WTC11 (cell line): Measurements from ENCODE around the gene LENG1. TPM values are rescaled to one million over a fixed set of nuclear protein-coding genes. Genes with fewer than 3 reads are reported as not detected.

Experiments used
- ATAC-seq: fragments of 200-7000 bp; cut with Tn5 transposase; 2 replicates; pipeline ENCODE4 v1.10.0; 2021; ENCODE audit warnings: mild to moderate bottlenecking, moderate library complexity
- CTCF ChIA-PET: fragments of 300-600 bp; sonication (Branson Sonifier 250); formaldehyde crosslinking; loops from one replicate; lab custom pipeline; 2021; ENCODE audit warnings: antibody characterized with exemption; lab: Charles Lee
- POLR2A ChIA-PET: fragments of 350-600 bp; sonication (Branson Sonifier 250); formaldehyde crosslinking; loops from one replicate; lab custom pipeline; 2021; ENCODE audit warnings: antibody characterized with exemption; lab: Charles Lee
- DNase-seq: peaks from one replicate; pipeline ENCODE4 v3.0.0; 2021; ENCODE audit warnings: low spot score
- H3K27ac Mint-ChIP-seq: 2 replicates; pipeline ENCODE4 v1.8.0; 2021; ENCODE audit warnings: mixed read lengths
- H3K27me3 Mint-ChIP-seq: 2 replicates; pipeline ENCODE4 v1.8.0; 2021; ENCODE audit warnings: low read depth, mild to moderate bottlenecking, moderate library complexity, mixed read lengths
- H3K36me3 Mint-ChIP-seq: 2 replicates; pipeline ENCODE4 v1.8.0; 2021; ENCODE audit warnings: mixed read lengths
- H3K4me1 Mint-ChIP-seq: 2 replicates; pipeline ENCODE4 v1.8.0; 2022; ENCODE audit warnings: mixed read lengths
- H3K4me3 Mint-ChIP-seq: 2 replicates; pipeline ENCODE4 v1.8.0; 2021; ENCODE audit warnings: mild to moderate bottlenecking, moderate library complexity, mixed read lengths
- H3K9me3 Mint-ChIP-seq: 2 replicates; pipeline ENCODE4 v1.8.0; 2021; ENCODE audit warnings: mixed read lengths
- EMX1 ChIP-seq: fragments of 250-450 bp; sonication (Bioruptor Pico); IDR thresholded peaks from 2 replicates; pipeline ENCODE4 v1.8.0; 2021; ENCODE audit warnings: mild to moderate bottlenecking
- ESRRA ChIP-seq: sonication (generic); formaldehyde crosslinking; IDR thresholded peaks from 2 replicates; pipeline ENCODE4 v1.8.1; 2022; ENCODE audit warnings: mild to moderate bottlenecking, missing genetic modification reagents, borderline replicate concordance
- JUN ChIP-seq: sonication (generic); formaldehyde crosslinking; IDR thresholded peaks from 2 replicates; pipeline ENCODE4 v1.8.0; 2023; ENCODE audit warnings: mild to moderate bottlenecking, missing genetic modification reagents
- MYBL2 ChIP-seq: sonication (generic); formaldehyde crosslinking; IDR thresholded peaks from 2 replicates; pipeline ENCODE4 v1.8.1; 2023; ENCODE audit warnings: mild to moderate bottlenecking, moderate library complexity, missing genetic modification reagents
- NFATC4 ChIP-seq: fragments of 250-450 bp; sonication (Bioruptor Pico); IDR thresholded peaks from 2 replicates; pipeline ENCODE4 v1.9.0; 2021; ENCODE audit warnings: mild to moderate bottlenecking
- NR1H2 ChIP-seq: sonication (generic); formaldehyde crosslinking; IDR thresholded peaks from 2 replicates; pipeline ENCODE4 v1.9.0; 2021; ENCODE audit warnings: mild to moderate bottlenecking, moderate library complexity, missing genetic modification reagents
- PRRX2 ChIP-seq: fragments of 250-450 bp; sonication (Bioruptor Pico); IDR thresholded peaks from 2 replicates; pipeline ENCODE4 v1.8.0; 2021; ENCODE audit warnings: mild to moderate bottlenecking
- SMAD3 ChIP-seq: sonication (generic); formaldehyde crosslinking; IDR thresholded peaks from 2 replicates; pipeline ENCODE4 v1.8.0; 2022; ENCODE audit warnings: missing genetic modification reagents, mild to moderate bottlenecking, borderline replicate concordance
- TEAD1 ChIP-seq: sonication (generic); formaldehyde crosslinking; IDR thresholded peaks from 2 replicates; pipeline ENCODE4 v1.8.0; 2022; ENCODE audit warnings: mild to moderate bottlenecking, missing genetic modification reagents
- TEAD4 ChIP-seq: sonication (generic); formaldehyde crosslinking; IDR thresholded peaks from 2 replicates; pipeline ENCODE4 v1.8.0; 2022; ENCODE audit warnings: mild to moderate bottlenecking, missing genetic modification reagents
- ZNF416 ChIP-seq: fragments of 250-450 bp; sonication (Bioruptor Pico); IDR thresholded peaks from 2 replicates; pipeline ENCODE4 v1.9.0; 2021; ENCODE audit warnings: mild to moderate bottlenecking, inconsistent platforms
- ZNF671 ChIP-seq: fragments of 250-450 bp; sonication (Bioruptor Pico); IDR thresholded peaks from 2 replicates; pipeline ENCODE4 v1.8.0; 2021; ENCODE audit warnings: mild to moderate bottlenecking
- total RNA-seq: library from RNA; stranded (reverse); gene quantifications from 3 replicates; pipeline ENCODE4 v1.2.3, GENCODE V29; 2021
- TF ChIP-seq, protein P1 (sequence below): sonication (generic); formaldehyde crosslinking; IDR thresholded peaks from 2 replicates; pipeline ENCODE4 v1.8.0; 2023; ENCODE audit warnings: missing genetic modification reagents, mild to moderate bottlenecking, borderline replicate concordance
- TF ChIP-seq, protein P2 (sequence below): fragments of 250-450 bp; sonication (Bioruptor Pico); IDR thresholded peaks from 2 replicates; pipeline ENCODE4 v1.9.0; 2021; ENCODE audit warnings: mild to moderate bottlenecking
- TF ChIP-seq, protein P3 (sequence below): fragments of 250-450 bp; sonication (Bioruptor Pico); conservative IDR thresholded peaks from 2 replicates; pipeline ENCODE4 v1.9.0; 2021; ENCODE audit warnings: mild to moderate bottlenecking
- TF ChIP-seq, protein P4 (sequence below): fragments of 250-450 bp; sonication (Bioruptor Pico); IDR thresholded peaks from 2 replicates; pipeline ENCODE4 v1.8.0; 2021; ENCODE audit warnings: mild to moderate bottlenecking
- TF ChIP-seq, protein P5 (sequence below): fragments of 250-450 bp; sonication (Bioruptor Pico); IDR thresholded peaks from 2 replicates; pipeline ENCODE4 v1.9.0; 2021; ENCODE audit warnings: mild to moderate bottlenecking, borderline replicate concordance

The LENG1 gene
- total RNA-seq, 1 experiment from 2014 or later: 4.9 TPM

DNA sequence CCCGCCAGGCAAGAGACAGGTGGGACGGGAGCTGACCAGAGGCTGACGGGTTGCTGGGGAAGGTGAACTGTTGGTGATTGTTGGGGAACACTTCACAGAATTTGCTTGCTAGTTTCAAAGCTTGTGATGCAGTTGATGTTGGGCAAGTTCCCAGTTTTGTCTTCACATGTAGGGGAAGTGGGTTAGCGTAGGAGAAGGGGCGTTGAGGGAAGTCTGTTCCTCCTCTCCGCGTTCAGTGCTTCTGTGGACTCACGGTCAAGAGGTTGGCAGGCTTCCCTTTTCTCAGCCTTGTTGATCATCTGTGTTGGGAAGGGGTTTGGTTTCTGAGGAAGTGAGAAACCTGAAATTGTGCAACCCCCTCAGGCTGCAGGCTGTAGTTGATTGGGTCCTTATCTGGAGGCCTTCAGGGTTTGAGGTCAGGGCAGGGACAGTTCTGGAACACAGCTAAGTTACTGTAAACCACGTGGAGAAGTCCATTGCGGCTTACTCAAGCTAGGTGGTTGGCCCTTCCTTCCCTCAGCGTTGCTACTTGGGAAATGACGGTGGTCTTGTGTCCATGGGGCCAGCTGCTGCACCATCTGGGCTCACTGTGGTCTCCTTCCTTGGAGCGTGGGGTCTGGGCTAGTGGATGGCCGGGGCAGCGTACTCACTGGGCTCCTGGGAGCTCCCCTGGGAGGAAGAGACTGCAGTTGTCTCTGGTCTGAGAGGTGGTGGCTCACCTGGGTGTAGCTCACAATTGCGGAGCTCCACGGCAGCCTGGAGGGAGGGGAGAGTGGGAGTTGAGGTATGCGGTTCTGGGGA lies 48.7 kb upstream of the LENG1 start:
- CTCF ChIA-PET: interaction anchor here (0.8 to 2.6 kb wide), 4 partner anchors 19 to 58 kb away, joined by 4 to 14 read pairs (median 4); partner anchors contain the start of gene MBOAT7
- no peaks in the 10 kb centered on the region for H3K9me3 Mint-ChIP-seq
- POLR2A ChIA-PET: interaction anchor here (1.5 to 3.9 kb wide), 4 partner anchors 8 to 58 kb away, joined by 4 to 21 read pairs (median 7); partner anchors contain the start of genes MBOAT7, RPS9 and TSEN34
- DNase-seq (no peak), ATAC-seq (peak; percentile 2)
- no peaks in the 10 kb centered on the region; the same call in 1 of the 2 replicates for H3K27me3 Mint-ChIP-seq
- peak overlapping the region; percentile 97 for H3K27ac Mint-ChIP-seq
- TF ChIP-seq, protein P1, sequence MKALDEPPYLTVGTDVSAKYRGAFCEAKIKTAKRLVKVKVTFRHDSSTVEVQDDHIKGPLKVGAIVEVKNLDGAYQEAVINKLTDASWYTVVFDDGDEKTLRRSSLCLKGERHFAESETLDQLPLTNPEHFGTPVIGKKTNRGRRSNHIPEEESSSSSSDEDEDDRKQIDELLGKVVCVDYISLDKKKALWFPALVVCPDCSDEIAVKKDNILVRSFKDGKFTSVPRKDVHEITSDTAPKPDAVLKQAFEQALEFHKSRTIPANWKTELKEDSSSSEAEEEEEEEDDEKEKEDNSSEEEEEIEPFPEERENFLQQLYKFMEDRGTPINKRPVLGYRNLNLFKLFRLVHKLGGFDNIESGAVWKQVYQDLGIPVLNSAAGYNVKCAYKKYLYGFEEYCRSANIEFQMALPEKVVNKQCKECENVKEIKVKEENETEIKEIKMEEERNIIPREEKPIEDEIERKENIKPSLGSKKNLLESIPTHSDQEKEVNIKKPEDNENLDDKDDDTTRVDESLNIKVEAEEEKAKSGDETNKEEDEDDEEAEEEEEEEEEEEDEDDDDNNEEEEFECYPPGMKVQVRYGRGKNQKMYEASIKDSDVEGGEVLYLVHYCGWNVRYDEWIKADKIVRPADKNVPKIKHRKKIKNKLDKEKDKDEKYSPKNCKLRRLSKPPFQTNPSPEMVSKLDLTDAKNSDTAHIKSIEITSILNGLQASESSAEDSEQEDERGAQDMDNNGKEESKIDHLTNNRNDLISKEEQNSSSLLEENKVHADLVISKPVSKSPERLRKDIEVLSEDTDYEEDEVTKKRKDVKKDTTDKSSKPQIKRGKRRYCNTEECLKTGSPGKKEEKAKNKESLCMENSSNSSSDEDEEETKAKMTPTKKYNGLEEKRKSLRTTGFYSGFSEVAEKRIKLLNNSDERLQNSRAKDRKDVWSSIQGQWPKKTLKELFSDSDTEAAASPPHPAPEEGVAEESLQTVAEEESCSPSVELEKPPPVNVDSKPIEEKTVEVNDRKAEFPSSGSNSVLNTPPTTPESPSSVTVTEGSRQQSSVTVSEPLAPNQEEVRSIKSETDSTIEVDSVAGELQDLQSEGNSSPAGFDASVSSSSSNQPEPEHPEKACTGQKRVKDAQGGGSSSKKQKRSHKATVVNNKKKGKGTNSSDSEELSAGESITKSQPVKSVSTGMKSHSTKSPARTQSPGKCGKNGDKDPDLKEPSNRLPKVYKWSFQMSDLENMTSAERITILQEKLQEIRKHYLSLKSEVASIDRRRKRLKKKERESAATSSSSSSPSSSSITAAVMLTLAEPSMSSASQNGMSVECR (CRISPR knock-in tag): no peak
- TF ChIP-seq, protein P2, sequence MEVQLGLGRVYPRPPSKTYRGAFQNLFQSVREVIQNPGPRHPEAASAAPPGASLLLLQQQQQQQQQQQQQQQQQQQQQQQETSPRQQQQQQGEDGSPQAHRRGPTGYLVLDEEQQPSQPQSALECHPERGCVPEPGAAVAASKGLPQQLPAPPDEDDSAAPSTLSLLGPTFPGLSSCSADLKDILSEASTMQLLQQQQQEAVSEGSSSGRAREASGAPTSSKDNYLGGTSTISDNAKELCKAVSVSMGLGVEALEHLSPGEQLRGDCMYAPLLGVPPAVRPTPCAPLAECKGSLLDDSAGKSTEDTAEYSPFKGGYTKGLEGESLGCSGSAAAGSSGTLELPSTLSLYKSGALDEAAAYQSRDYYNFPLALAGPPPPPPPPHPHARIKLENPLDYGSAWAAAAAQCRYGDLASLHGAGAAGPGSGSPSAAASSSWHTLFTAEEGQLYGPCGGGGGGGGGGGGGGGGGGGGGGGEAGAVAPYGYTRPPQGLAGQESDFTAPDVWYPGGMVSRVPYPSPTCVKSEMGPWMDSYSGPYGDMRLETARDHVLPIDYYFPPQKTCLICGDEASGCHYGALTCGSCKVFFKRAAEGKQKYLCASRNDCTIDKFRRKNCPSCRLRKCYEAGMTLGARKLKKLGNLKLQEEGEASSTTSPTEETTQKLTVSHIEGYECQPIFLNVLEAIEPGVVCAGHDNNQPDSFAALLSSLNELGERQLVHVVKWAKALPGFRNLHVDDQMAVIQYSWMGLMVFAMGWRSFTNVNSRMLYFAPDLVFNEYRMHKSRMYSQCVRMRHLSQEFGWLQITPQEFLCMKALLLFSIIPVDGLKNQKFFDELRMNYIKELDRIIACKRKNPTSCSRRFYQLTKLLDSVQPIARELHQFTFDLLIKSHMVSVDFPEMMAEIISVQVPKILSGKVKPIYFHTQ (CRISPR knock-in tag): peak; percentile 90
- TF ChIP-seq SMAD3 (CRISPR knock-in tag) (0 out of 2 replicates have a peak, but pooled peaks have one; percentile 71), ESRRA (CRISPR knock-in tag) (0 out of 2 replicates have a peak, but pooled peaks have one; percentile 26), ZNF416 (CRISPR knock-in tag) (peak; percentile 95), NR1H2 (no peak), MYBL2 (CRISPR knock-in tag) (no peak), PRRX2 (peak; percentile 96), NFATC4 (peak; percentile 95), EMX1 (CRISPR knock-in tag) (peak; percentile 94), ZNF671 (CRISPR knock-in tag) (peak; percentile 93), JUN (CRISPR knock-in tag) (peak; percentile 48; the same call in 1 of the 2 replicates), TEAD1 (peak; percentile 18; the same call in 1 of the 2 replicates), TEAD4 (CRISPR knock-in tag) (no peak)
- TF ChIP-seq, protein P3, sequence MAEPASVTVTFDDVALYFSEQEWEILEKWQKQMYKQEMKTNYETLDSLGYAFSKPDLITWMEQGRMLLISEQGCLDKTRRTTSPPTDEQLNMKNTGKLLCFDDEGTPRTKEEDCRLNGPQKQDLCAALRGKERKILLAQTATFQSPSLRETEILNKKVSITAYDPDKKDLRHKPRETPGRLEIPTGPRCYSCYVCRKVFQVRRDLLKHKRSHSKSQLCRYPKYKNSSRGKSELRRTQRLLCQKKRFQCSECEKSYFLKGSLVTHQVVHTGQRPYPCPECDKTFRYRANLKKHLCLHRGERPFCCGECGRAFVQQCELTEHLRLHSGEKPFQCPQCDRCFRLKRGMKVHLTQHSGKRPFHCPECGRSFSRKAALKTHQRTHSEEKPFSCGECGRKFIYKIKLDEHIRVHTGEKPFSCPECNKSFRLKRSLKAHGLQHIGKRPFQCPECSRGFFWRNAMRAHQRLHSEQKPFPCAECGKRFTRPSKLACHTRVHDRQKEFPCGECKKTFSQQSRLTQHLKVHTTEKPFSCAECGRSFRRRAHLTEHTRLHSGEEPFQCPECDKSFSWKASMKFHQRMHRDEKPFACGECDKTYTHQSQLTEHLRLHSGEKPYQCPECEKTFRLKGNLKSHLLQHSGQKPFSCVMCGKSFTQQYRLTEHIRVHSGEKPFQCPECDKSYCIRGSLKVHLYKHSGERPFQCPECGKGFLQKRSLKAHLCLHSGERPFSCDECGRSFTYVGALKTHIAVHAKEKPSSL (CRISPR knock-in tag): peak; percentile 92
- TF ChIP-seq, protein P4, sequence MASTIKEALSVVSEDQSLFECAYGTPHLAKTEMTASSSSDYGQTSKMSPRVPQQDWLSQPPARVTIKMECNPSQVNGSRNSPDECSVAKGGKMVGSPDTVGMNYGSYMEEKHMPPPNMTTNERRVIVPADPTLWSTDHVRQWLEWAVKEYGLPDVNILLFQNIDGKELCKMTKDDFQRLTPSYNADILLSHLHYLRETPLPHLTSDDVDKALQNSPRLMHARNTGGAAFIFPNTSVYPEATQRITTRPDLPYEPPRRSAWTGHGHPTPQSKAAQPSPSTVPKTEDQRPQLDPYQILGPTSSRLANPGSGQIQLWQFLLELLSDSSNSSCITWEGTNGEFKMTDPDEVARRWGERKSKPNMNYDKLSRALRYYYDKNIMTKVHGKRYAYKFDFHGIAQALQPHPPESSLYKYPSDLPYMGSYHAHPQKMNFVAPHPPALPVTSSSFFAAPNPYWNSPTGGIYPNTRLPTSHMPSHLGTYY (CRISPR knock-in tag): peak; percentile 85
- TF ChIP-seq, protein P5, sequence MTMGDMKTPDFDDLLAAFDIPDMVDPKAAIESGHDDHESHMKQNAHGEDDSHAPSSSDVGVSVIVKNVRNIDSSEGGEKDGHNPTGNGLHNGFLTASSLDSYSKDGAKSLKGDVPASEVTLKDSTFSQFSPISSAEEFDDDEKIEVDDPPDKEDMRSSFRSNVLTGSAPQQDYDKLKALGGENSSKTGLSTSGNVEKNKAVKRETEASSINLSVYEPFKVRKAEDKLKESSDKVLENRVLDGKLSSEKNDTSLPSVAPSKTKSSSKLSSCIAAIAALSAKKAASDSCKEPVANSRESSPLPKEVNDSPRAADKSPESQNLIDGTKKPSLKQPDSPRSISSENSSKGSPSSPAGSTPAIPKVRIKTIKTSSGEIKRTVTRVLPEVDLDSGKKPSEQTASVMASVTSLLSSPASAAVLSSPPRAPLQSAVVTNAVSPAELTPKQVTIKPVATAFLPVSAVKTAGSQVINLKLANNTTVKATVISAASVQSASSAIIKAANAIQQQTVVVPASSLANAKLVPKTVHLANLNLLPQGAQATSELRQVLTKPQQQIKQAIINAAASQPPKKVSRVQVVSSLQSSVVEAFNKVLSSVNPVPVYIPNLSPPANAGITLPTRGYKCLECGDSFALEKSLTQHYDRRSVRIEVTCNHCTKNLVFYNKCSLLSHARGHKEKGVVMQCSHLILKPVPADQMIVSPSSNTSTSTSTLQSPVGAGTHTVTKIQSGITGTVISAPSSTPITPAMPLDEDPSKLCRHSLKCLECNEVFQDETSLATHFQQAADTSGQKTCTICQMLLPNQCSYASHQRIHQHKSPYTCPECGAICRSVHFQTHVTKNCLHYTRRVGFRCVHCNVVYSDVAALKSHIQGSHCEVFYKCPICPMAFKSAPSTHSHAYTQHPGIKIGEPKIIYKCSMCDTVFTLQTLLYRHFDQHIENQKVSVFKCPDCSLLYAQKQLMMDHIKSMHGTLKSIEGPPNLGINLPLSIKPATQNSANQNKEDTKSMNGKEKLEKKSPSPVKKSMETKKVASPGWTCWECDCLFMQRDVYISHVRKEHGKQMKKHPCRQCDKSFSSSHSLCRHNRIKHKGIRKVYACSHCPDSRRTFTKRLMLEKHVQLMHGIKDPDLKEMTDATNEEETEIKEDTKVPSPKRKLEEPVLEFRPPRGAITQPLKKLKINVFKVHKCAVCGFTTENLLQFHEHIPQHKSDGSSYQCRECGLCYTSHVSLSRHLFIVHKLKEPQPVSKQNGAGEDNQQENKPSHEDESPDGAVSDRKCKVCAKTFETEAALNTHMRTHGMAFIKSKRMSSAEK (CRISPR knock-in tag): peak; percentile 96; the same call in 1 of the 2 replicates
- peaks cover 57% of the 10 kb centered on the region for H3K36me3 Mint-ChIP-seq
- no peak overlapping the region for H3K4me3 Mint-ChIP-seq
- H3K4me1 Mint-ChIP-seq: peaks cover 46% of the 10 kb centered on the region
